H9 (cell line): ENCODE measurements around the gene ADGRL3. TPM values are rescaled to one million over a fixed set of nuclear protein-coding genes. Genes with fewer than 3 reads are reported as not detected.

Experiments used
- DNase-seq: peaks from one replicate; pipeline ENCODE4 v3.0.0-alpha.2; 2017
- H2AFZ ChIP-seq: one replicate; pipeline ENCODE4 v1.6.1; 2013; ENCODE audit warnings: mild to moderate bottlenecking, low read length, control low read depth, moderate library complexity
- H2AK5ac ChIP-seq: 2 replicates; pipeline ENCODE4 v1.6.1; 2013; ENCODE audit warnings: low read length, control low read depth, mixed read lengths; ENCODE audit not compliant: insufficient read length
- H2BK120ac ChIP-seq: one replicate; pipeline ENCODE4 v1.6.1; 2013; ENCODE audit warnings: low read depth, mild to moderate bottlenecking, low read length, control low read depth, inconsistent platforms; ENCODE audit not compliant: poor library complexity, severe bottlenecking
- H2BK12ac ChIP-seq: 2 replicates; pipeline ENCODE4 v1.6.1; 2013; ENCODE audit warnings: low read length, control low read depth, mixed read lengths, low read depth; ENCODE audit not compliant: insufficient read length
- H2BK15ac ChIP-seq: 2 replicates; pipeline ENCODE4 v1.6.1; 2013; ENCODE audit warnings: low read depth, low read length, control low read depth
- H2BK20ac ChIP-seq: one replicate; pipeline ENCODE4 v1.6.1; 2013; ENCODE audit warnings: low read depth, mild to moderate bottlenecking, low read length, control low read depth, inconsistent platforms; ENCODE audit not compliant: poor library complexity, severe bottlenecking
- H2BK5ac ChIP-seq: 2 replicates; pipeline ENCODE4 v1.6.1; 2013; ENCODE audit warnings: low read length, control low read depth, mixed read lengths; ENCODE audit not compliant: insufficient read length
- H3K14ac ChIP-seq: 2 replicates; pipeline ENCODE4 v1.6.1; 2013; ENCODE audit warnings: low read length, control low read depth; ENCODE audit not compliant: insufficient read depth
- H3K18ac ChIP-seq: 2 replicates; pipeline ENCODE4 v1.6.1; 2013; ENCODE audit warnings: low read depth, mild to moderate bottlenecking, mixed read lengths, low read length, control low read depth; ENCODE audit not compliant: insufficient read length
- H3K23ac ChIP-seq: 2 replicates; pipeline ENCODE4 v1.6.1; 2013; ENCODE audit warnings: low read length, control low read depth, mixed read lengths, low read depth; ENCODE audit not compliant: insufficient read length
- H3K23me2 ChIP-seq: 2 replicates; pipeline ENCODE4 v1.6.1; 2013; ENCODE audit warnings: low read depth, mild to moderate bottlenecking, mixed read lengths, low read length, control low read depth; ENCODE audit not compliant: insufficient read length, poor library complexity, severe bottlenecking
- H3K27ac ChIP-seq: 2 replicates; pipeline ENCODE4 v1.5.1; 2013; ENCODE audit warnings: low read length, control low read depth, mixed read lengths, low read depth; ENCODE audit not compliant: insufficient read length
- H3K27me3 ChIP-seq: 2 replicates; pipeline ENCODE4 v1.6.1; 2013; ENCODE audit warnings: low read length, control low read depth, inconsistent platforms; ENCODE audit not compliant: insufficient read depth
- H3K4ac ChIP-seq: 2 replicates; pipeline ENCODE4 v1.6.1; 2013; ENCODE audit warnings: low read depth, mild to moderate bottlenecking, control low read depth, inconsistent platforms, low read length, moderate library complexity
- H3K4me1 ChIP-seq: 2 replicates; pipeline ENCODE4 v1.6.1; 2013; ENCODE audit warnings: low read length, control low read depth, inconsistent platforms; ENCODE audit not compliant: insufficient read depth
- H3K4me2 ChIP-seq: 2 replicates; pipeline ENCODE4 v1.6.1; 2013; ENCODE audit warnings: low read length, control low read depth, mixed read lengths; ENCODE audit not compliant: insufficient read length, insufficient read depth
- H3K56ac ChIP-seq: 2 replicates; pipeline ENCODE4 v1.6.1; 2013; ENCODE audit warnings: low read depth, mild to moderate bottlenecking, mixed read lengths, low read length, control low read depth; ENCODE audit not compliant: insufficient read length
- H3K79me1 ChIP-seq: 2 replicates; pipeline ENCODE4 v1.6.1; 2013; ENCODE audit warnings: low read depth, mild to moderate bottlenecking, moderate library complexity, low read length, control low read depth, inconsistent platforms; ENCODE audit not compliant: insufficient read depth, poor library complexity, severe bottlenecking
- H3K79me2 ChIP-seq: 2 replicates; pipeline ENCODE4 v1.6.1; 2013; ENCODE audit warnings: low read length, control low read depth, inconsistent platforms; ENCODE audit not compliant: insufficient read depth
- H3K9ac ChIP-seq: 2 replicates; pipeline ENCODE4 v1.6.1; 2013; ENCODE audit warnings: low read length, control low read depth, mixed read lengths; ENCODE audit not compliant: insufficient read length; ENCODE audit errors: extremely low read depth
- H3K9me3 ChIP-seq: one replicate; pipeline ENCODE4 v1.6.1; 2013; ENCODE audit warnings: low read depth, low read length, inconsistent platforms; ENCODE audit not compliant: control insufficient read depth
- H3T11ph ChIP-seq: one replicate; pipeline ENCODE4 v1.6.1; 2013; ENCODE audit warnings: mild to moderate bottlenecking, low read length, control low read depth, inconsistent platforms
- H4K20me1 ChIP-seq: one replicate; pipeline ENCODE4 v1.6.1; 2013; ENCODE audit not compliant: control insufficient read depth, insufficient read length, insufficient read depth
- H4K5ac ChIP-seq: 2 replicates; pipeline ENCODE4 v1.6.1; 2013; ENCODE audit warnings: low read depth, mild to moderate bottlenecking, mixed read lengths, low read length, control low read depth; ENCODE audit not compliant: insufficient read length
- H4K8ac ChIP-seq: replicated peaks from 2 replicates; pipeline ENCODE4 v1.6.1; 2013; ENCODE audit warnings: low read length, control low read depth, mixed read lengths, low read depth; ENCODE audit not compliant: insufficient read length
- H4K91ac ChIP-seq: 2 replicates; pipeline ENCODE4 v1.6.1; 2013; ENCODE audit warnings: low read depth, mild to moderate bottlenecking, moderate library complexity, mixed read lengths, low read length, control low read depth; ENCODE audit not compliant: insufficient read length
- H3K27ac Mint-ChIP-seq, 3 experiments: 2 replicates in 2 of 3; 3 replicates in 1 of 3; pipeline ENCODE4 v1.8.0; 2020 to 2021; ENCODE audit warnings: mixed read lengths in 3 of 3, mild to moderate bottlenecking in 1 of 3, moderate library complexity in 1 of 3
- H3K27me3 Mint-ChIP-seq: 2 replicates; pipeline ENCODE4 v1.8.0; 2021; ENCODE audit warnings: low read depth, mild to moderate bottlenecking, moderate library complexity, mixed read lengths
- H3K36me3 Mint-ChIP-seq, 3 experiments: 2 replicates in 2 of 3; 3 replicates in 1 of 3; pipeline ENCODE4 v1.8.0; 2020 to 2021; ENCODE audit warnings: low read depth in 3 of 3, mixed read lengths in 3 of 3; ENCODE audit not compliant: insufficient read depth in 1 of 3
- H3K4me1 Mint-ChIP-seq, 2 experiments: 2 replicates each; pipeline ENCODE4 v1.8.0; 2020; ENCODE audit warnings: mixed read lengths in 2 of 2
- H3K4me3 Mint-ChIP-seq, 2 experiments: 2 replicates in 1 of 2; 3 replicates in 1 of 2; pipeline ENCODE4 v1.8.0; 2020 to 2021; ENCODE audit warnings: mild to moderate bottlenecking in 2 of 2, mixed read lengths in 2 of 2, moderate library complexity in 1 of 2
- H3K9me3 Mint-ChIP-seq, 2 experiments: 2 replicates in 1 of 2; 3 replicates in 1 of 2; pipeline ENCODE4 v1.8.0; 2020; ENCODE audit warnings: mild to moderate bottlenecking in 2 of 2, mixed read lengths in 2 of 2, moderate library complexity in 1 of 2
- CTCF ChIP-seq: fragments of 200-600 bp; sonication (generic); conservative IDR thresholded peaks from 3 replicates; pipeline ENCODE4 v1.8.0; 2021; ENCODE audit warnings: antibody characterized with exemption, mild to moderate bottlenecking
- WGBS: extraction: QIAGEN DNeasy Blood & Tissue Kit; methylation state at CpG from one replicate; pipeline ENCODE4 v1.1.7; 2013; ENCODE audit warnings: missing lambda C conversion rate, low lambda C conversion rate, mixed read lengths; ENCODE audit not compliant: insufficient read length; ENCODE audit errors: extremely low coverage; 5-methylcytosine and 5-hydroxymethylcytosine counted together
- total RNA-seq: library from RNA; stranded (reverse); gene quantifications from 2 replicates; pipeline ENCODE4 v1.2.1, GENCODE V29; 2021

The ADGRL3 gene
- total RNA-seq, 1 experiment from 2014 or later: 5.9 TPM

- no CpG with 5 or more reads among the region's 2 CpGs for WGBS
- Histone ChIP-seq H3K18ac (no peak overlapping the region), H2BK5ac (no peak overlapping the region), H3K4ac (no peak overlapping the region), H3K4me2 (no peak overlapping the region), H3K27me3 (no peaks in the 10 kb centered on the region), H3K14ac (no peak overlapping the region), H4K5ac (no peak overlapping the region), H4K20me1 (no peaks in the 10 kb centered on the region), H3K9me3 (no peaks in the 10 kb centered on the region), H4K91ac (no peak overlapping the region), H3K23me2 (no peaks in the 10 kb centered on the region), H2AFZ (no peak overlapping the region), H2BK15ac (no peak overlapping the region), H3K79me2 (no peaks in the 10 kb centered on the region), H3T11ph (no peak overlapping the region), H3K9ac (no peak overlapping the region), H2BK120ac (no peak overlapping the region), H3K23ac (no peak overlapping the region), H2BK12ac (no peak overlapping the region), H2BK20ac (no peak overlapping the region), H3K79me1 (no peaks in the 10 kb centered on the region), H2AK5ac (no peak overlapping the region), H3K56ac (no peak overlapping the region), H3K4me1 (peaks cover 5% of the 10 kb centered on the region; the same call in 1 of the 2 replicates), H3K27ac (no peak overlapping the region), H4K8ac (no peak overlapping the region)
- no peak for DNase-seq
- Mint-ChIP-seq H3K36me3 (peaks cover 0 to 10% (median 0%) of the 10 kb centered on the region in 3 experiments; a peak in 2 of 7 replicates), H3K9me3 (peaks cover 0 to 2% of the 10 kb centered on the region in 2 experiments; a peak in 1 of 5 replicates), H3K4me3 (no peak overlapping the region), H3K4me1 (peaks cover 21 to 23% of the 10 kb centered on the region in 2 experiments), H3K27ac (no peak overlapping the region), H3K27me3 (no peaks in the 10 kb centered on the region)
- no peak for TF ChIP-seq CTCF
Measured at GRCh38 chr4:61921920-61922319, 721.8 kb downstream of the ADGRL3 start.
